Measurements from ENCODE around the gene DLGAP3. TPM values are rescaled to one million over a fixed set of nuclear protein-coding genes. Genes with fewer than 3 reads are reported as not detected.

Gene DLGAP3, protein sequence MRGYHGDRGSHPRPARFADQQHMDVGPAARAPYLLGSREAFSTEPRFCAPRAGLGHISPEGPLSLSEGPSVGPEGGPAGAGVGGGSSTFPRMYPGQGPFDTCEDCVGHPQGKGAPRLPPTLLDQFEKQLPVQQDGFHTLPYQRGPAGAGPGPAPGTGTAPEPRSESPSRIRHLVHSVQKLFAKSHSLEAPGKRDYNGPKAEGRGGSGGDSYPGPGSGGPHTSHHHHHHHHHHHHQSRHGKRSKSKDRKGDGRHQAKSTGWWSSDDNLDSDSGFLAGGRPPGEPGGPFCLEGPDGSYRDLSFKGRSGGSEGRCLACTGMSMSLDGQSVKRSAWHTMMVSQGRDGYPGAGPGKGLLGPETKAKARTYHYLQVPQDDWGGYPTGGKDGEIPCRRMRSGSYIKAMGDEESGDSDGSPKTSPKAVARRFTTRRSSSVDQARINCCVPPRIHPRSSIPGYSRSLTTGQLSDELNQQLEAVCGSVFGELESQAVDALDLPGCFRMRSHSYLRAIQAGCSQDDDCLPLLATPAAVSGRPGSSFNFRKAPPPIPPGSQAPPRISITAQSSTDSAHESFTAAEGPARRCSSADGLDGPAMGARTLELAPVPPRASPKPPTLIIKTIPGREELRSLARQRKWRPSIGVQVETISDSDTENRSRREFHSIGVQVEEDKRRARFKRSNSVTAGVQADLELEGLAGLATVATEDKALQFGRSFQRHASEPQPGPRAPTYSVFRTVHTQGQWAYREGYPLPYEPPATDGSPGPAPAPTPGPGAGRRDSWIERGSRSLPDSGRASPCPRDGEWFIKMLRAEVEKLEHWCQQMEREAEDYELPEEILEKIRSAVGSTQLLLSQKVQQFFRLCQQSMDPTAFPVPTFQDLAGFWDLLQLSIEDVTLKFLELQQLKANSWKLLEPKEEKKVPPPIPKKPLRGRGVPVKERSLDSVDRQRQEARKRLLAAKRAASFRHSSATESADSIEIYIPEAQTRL
- total RNA-seq (under 1 TPM; 0.11 to 0.62 (median 0.20) TPM), polyA plus RNA-seq (under 1 TPM; 0.05 to 0.10 TPM)
- long read RNA-seq, donor 1, partial matches to known transcripts: 1 of 1 reads
- long read RNA-seq, donor 1, other reads (novel, unspliced or antisense): 0 of 1 reads
- long read RNA-seq, donor 2, partial matches to known transcripts: 0 of 1 reads
- long read RNA-seq, donor 2, other reads (novel, unspliced or antisense): 0 of 1 reads
- long read RNA-seq, donor 3, partial matches to known transcripts: 1 of 2 reads
- long read RNA-seq, donor 3, other reads (novel, unspliced or antisense): 1 of 2 reads

DNA sequence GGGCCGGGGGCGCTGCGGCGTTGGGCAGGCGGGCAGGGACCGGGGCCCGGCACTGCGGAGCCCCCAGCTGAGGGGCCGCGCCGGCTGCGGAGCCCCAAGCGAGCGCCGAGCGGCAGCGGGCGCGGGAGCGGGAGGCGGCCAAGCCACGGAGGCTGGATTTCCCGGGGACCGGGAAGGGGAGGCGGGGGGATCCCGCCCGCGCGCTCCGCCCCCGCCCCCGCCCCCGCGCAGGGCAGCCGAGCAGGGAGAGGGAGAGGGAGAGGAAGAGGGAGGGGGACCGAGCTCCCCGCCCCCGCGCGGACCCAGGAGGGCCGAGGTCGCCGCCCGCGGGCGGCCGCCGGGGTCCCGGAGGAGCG, at the start of gene DLGAP3:
Gene DLGAP3 (minus strand): TSS at position 154 of the 356 bp plus-strand sequence. CDS start 24,267 bp downstream, outside the sequence.
- 0 to 2% (median 1%) methylated on average over 15 to 50 of the region's 50 CpGs for WGBS, 3 donors
- Histone ChIP-seq H3K9me3 (no peaks in the 10 kb centered on the region), H3K27ac (no peak within 1 kb of the TSS), H3K36me3 (no peaks in the 10 kb centered on the region), H3K4me1 (ENCODE audit: insufficient read depth) (peaks cover 8% of the 10 kb centered on the region), H3K27me3 (peaks cover 2% of the 10 kb centered on the region), H3K4me3 (peak within 1 kb of the TSS; percentile 17)
- no peak for DNase-seq
- intact Hi-C loops (cut with DNase I): no loop called here
- TF ChIP-seq POLR2A (IDR thresholded peaks at IDR 0.05) (no peak), EP300 (IDR thresholded peaks at IDR 0.05) (no peak)
- TF ChIP-seq, protein P1, sequence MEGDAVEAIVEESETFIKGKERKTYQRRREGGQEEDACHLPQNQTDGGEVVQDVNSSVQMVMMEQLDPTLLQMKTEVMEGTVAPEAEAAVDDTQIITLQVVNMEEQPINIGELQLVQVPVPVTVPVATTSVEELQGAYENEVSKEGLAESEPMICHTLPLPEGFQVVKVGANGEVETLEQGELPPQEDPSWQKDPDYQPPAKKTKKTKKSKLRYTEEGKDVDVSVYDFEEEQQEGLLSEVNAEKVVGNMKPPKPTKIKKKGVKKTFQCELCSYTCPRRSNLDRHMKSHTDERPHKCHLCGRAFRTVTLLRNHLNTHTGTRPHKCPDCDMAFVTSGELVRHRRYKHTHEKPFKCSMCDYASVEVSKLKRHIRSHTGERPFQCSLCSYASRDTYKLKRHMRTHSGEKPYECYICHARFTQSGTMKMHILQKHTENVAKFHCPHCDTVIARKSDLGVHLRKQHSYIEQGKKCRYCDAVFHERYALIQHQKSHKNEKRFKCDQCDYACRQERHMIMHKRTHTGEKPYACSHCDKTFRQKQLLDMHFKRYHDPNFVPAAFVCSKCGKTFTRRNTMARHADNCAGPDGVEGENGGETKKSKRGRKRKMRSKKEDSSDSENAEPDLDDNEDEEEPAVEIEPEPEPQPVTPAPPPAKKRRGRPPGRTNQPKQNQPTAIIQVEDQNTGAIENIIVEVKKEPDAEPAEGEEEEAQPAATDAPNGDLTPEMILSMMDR (IDR thresholded peaks at IDR 0.05): no peak

DNA sequence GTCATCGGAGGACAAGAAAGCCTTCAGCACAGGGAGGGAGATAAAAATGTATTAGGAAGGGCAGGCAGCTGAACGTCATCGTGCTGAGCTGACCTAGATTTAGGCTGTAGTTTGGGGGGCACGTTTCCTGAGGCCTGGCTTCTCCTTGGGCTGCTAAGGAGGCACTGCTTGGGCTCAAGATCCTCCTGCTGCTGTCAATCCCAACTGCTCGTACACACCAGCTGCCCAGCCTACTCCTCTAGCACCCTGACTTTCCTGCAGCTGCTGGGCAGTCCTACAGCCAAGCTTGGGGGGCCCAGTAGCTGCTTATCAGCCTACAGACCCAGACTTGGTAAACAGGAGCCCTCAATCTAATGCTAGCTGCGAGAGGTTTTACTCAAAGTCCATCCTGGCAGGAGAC, 49.5 kb upstream of the DLGAP3 start:
- intact Hi-C loops (cut with DNase I): no loop called here
- peaks cover 6% of the 10 kb centered on the region for H3K4me1 ChIP-seq (ENCODE audit: insufficient read depth)
- 31 to 53% (median 35%) methylated on average over 6 of the region's 6 CpGs for WGBS, 3 donors
- no peaks in the 10 kb centered on the region for H3K9me3 ChIP-seq
- DNase-seq: no peak
- no peaks in the 10 kb centered on the region for H3K27me3 ChIP-seq
- H3K36me3 ChIP-seq: no peaks in the 10 kb centered on the region
- no peak overlapping the region for H3K4me3 ChIP-seq
- H3K27ac ChIP-seq: no peak overlapping the region
- TF ChIP-seq, protein P1 (IDR thresholded peaks at IDR 0.05): no peak
- TF ChIP-seq EP300 (IDR thresholded peaks at IDR 0.05) (no peak), POLR2A (IDR thresholded peaks at IDR 0.05) (no peak)

DNA sequence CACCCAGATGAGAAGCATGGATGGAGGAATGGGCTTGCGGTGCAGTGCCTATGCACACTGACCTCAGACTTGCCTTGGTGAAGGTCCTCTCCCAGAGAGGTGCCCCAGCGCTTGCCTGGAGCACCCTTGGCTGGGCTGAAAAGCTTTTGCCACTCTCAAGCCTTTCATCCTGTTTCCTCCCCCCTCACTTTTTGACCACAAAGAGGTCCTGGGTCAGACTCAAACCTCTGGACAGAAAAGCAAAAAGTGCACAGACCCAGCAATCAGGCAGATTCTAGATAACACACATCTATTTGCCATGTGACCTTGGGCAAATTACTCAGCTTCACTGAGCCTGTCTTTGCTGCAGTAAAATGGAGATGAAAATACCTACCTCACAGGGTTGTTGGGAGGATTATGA, 48.4 kb upstream of the DLGAP3 start:
- 88 to 97% (median 90%) methylated on average over 2 of the region's 2 CpGs for WGBS, 3 donors
- Histone ChIP-seq H3K4me1 (ENCODE audit: insufficient read depth) (peaks cover 2% of the 10 kb centered on the region), H3K27ac (no peak overlapping the region), H3K27me3 (no peaks in the 10 kb centered on the region), H3K4me3 (no peak overlapping the region), H3K9me3 (no peaks in the 10 kb centered on the region), H3K36me3 (no peaks in the 10 kb centered on the region)
- intact Hi-C loops (cut with DNase I): no loop called here
- DNase-seq: no peak
- no peak for TF ChIP-seq POLR2A (IDR thresholded peaks at IDR 0.05)
- TF ChIP-seq EP300 (IDR thresholded peaks at IDR 0.05): no peak
- TF ChIP-seq, protein P1 (IDR thresholded peaks at IDR 0.05): no peak

DNA sequence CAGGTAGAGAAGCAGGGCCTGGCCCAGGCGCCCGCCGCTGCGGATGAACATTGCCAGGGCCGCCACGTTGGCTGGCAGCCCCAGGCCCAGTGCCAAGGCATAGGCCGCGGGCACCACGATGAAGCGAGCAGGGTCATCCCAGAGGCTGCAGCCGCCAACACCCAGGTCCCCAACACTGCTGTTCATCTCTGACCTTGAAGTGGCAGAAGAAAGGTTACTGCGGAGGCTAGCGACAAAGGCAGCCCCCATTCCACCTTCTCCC, 47.7 kb upstream of the DLGAP3 start:
- 86 to 93% (median 88%) methylated on average over 12 to 13 of the region's 13 CpGs for WGBS, 3 donors
- Histone ChIP-seq H3K27ac (no peak overlapping the region), H3K27me3 (no peaks in the 10 kb centered on the region), H3K36me3 (no peaks in the 10 kb centered on the region), H3K9me3 (no peaks in the 10 kb centered on the region), H3K4me1 (ENCODE audit: insufficient read depth) (no peaks in the 10 kb centered on the region), H3K4me3 (no peak overlapping the region)
- no peak for DNase-seq
- TF ChIP-seq EP300 (IDR thresholded peaks at IDR 0.05) (no peak), POLR2A (IDR thresholded peaks at IDR 0.05) (no peak)
- TF ChIP-seq, protein P1 (IDR thresholded peaks at IDR 0.05): no peak
- intact Hi-C loops (cut with DNase I): no loop called here

Data from ovary (tissue), 10 donors.